Measurements from ENCODE around the gene GRIN2A. TPM values are rescaled to one million over a fixed set of nuclear protein-coding genes. Genes with fewer than 3 reads are reported as not detected.

GRIN2A gene
- total RNA-seq, 1 donor from 2014 or later, result 7.8 TPM

DNA sequence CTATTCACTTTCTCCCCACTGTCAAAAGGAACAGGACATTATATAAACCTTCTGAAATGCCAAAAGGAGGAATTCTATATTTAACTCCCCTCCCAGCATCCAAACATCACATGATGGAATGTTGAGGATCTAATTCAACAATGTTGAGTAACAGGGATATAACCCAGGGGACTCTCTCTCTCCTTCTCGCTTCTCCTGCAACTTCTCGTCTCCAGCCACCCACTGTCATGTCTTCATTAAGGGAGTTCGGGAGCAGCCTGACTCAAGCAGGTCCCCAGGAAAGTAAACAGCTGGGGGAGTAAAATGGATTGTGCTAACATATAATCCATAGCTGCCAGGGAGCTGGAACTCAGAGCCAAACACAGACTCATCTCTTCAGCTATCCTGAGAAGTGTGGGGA, 51.7 kb downstream of the GRIN2A start:
- peaks cover 0 to 24% of the 10 kb centered on the region in 2 donors for H3K4me1 ChIP-seq

DNA sequence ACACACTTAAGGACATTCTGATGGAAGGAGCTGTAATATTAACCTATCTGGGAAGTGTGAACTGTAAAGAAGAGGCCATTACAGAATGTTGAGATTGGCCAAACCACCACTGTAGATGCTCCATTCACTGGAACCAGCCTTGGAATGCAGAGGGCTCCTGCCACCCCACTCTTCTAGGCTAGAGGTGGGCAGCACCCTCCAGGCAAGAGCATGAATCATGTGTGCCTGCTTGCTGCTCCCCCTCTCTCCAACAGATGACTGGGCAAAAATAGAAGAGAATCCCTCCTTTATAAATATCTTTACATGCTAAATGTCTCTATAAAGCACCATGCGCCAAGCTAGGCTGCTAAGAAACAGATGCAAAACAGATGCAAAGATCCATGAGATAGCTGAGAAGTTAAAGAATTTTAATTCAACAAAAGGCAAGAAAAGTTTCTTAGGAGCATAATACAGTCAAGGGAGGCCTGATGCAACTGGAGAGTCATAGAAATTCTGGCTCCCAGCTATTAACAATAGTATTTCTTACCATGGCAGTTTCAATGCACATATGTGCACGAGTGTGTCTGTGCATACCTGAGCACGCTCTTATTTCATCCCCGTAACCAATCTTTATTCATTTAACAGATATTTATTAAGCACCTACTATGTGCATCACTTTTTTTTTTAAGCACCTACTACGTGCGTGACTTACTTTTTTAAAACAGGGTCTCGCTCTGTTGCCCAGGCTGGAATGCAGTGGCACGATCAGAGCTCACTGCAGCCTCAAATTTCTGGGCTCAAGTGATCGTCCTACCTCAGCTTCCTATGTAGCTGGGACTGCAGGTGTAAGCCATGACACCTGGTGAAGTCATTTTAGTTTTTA, 53.6 kb downstream of the GRIN2A start:
- peak in 1 of 2 donors; percentile 34 for DNase-seq (ENCODE audit: low spot score in 2 of 2)
- Histone ChIP-seq H3K4me1 (peaks cover 0 to 24% of the 10 kb centered on the region in 2 donors), H3K4me3 (no peak overlapping the region), H3K36me3 (no peaks in the 10 kb centered on the region), H3K27ac (no peak overlapping the region), H3K9me3 (no peaks in the 10 kb centered on the region), H3K27me3 (no peaks in the 10 kb centered on the region)
- TF ChIP-seq, protein P1, sequence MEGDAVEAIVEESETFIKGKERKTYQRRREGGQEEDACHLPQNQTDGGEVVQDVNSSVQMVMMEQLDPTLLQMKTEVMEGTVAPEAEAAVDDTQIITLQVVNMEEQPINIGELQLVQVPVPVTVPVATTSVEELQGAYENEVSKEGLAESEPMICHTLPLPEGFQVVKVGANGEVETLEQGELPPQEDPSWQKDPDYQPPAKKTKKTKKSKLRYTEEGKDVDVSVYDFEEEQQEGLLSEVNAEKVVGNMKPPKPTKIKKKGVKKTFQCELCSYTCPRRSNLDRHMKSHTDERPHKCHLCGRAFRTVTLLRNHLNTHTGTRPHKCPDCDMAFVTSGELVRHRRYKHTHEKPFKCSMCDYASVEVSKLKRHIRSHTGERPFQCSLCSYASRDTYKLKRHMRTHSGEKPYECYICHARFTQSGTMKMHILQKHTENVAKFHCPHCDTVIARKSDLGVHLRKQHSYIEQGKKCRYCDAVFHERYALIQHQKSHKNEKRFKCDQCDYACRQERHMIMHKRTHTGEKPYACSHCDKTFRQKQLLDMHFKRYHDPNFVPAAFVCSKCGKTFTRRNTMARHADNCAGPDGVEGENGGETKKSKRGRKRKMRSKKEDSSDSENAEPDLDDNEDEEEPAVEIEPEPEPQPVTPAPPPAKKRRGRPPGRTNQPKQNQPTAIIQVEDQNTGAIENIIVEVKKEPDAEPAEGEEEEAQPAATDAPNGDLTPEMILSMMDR (IDR thresholded peaks at IDR 0.05), result no peak
- intact Hi-C loops (cut with DNase I), result no loop called here

More for the DNA sequence above, 51.7 kb downstream of the GRIN2A start:
- Histone ChIP-seq H3K9me3 (no peaks in the 10 kb centered on the region), H3K27me3 (no peaks in the 10 kb centered on the region), H3K36me3 (no peaks in the 10 kb centered on the region), H3K27ac (peak overlapping the region; percentile 46 to 59), H3K4me3 (no peak overlapping the region)
- DNase-seq (ENCODE audit: low spot score in 2 of 2), result peak in 1 of 2 donors; percentile 44
- TF ChIP-seq, protein P1 (IDR thresholded peaks at IDR 0.05), result no peak
- intact Hi-C loops (cut with DNase I), result no loop called here

- Histone ChIP-seq H3K36me3 (no peaks in the 10 kb centered on the region), H3K4me3 (no peak overlapping the region), H3K27ac (peak overlapping the region; percentile 71 to 89), H3K4me1 (peaks cover 10 to 38% of the 10 kb centered on the region in 2 donors), H3K27me3 (no peaks in the 10 kb centered on the region), H3K9me3 (no peaks in the 10 kb centered on the region)
- DNase-seq (ENCODE audit: low spot score in 2 of 2), result peak in 1 of 2 donors; percentile 66
- intact Hi-C loops (cut with DNase I), result loop anchor here (2.0 kb wide), 1 partner anchor 42 kb away; no protein-coding TSS in a partner anchor
- TF ChIP-seq, protein P1 (IDR thresholded peaks at IDR 0.05), result no peak
These were observed 55.5 kb downstream of the GRIN2A start for GRCh38 chr16:10126686-10127085.

GRCh38 chr16:10123141-10123540, 59.1 kb downstream of the GRIN2A start:
- intact Hi-C loops (cut with DNase I), result loop anchor here (5.0 kb wide), 1 partner anchor 41 kb away; no protein-coding TSS in a partner anchor
- H3K9me3 ChIP-seq, result no peaks in the 10 kb centered on the region
- DNase-seq (ENCODE audit: low spot score in 2 of 2), result peak in 1 of 2 donors; percentile 61
- peak overlapping the region in 1 of 2 donors; percentile 2 for H3K27ac ChIP-seq
- no peaks in the 10 kb centered on the region for H3K27me3 ChIP-seq
- no peaks in the 10 kb centered on the region for H3K36me3 ChIP-seq
- TF ChIP-seq, protein P1 (IDR thresholded peaks at IDR 0.05), result no peak
- peaks cover 10 to 28% of the 10 kb centered on the region in 2 donors for H3K4me1 ChIP-seq
- peak overlapping the region in 1 of 2 donors; percentile 42 for H3K4me3 ChIP-seq

DNA sequence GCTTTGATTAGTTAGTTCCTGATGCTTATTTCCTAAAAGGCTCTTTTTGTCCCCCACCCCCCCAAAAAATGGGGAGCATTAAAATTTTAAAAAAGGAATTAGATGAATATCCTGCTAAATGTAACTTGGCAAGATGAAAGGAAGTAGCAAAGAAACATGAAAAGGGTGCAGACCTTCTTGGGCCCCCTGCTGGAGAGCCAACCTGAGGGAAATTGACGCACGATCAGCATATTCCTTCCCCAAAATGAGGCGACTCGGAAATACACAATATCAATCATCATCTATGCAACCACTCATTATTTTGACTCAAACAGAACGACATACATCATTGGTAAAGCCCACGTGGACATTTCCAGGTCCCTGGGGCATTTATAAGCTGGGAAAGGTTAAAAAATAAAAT, 59.7 kb downstream of the GRIN2A start:
- intact Hi-C loops (cut with DNase I), result loop anchor here (5.0 kb wide), 1 partner anchor 40 kb away; no protein-coding TSS in a partner anchor
- Histone ChIP-seq H3K27me3 (no peaks in the 10 kb centered on the region), H3K9me3 (no peaks in the 10 kb centered on the region), H3K4me1 (peaks cover 10 to 28% of the 10 kb centered on the region in 2 donors), H3K4me3 (peak overlapping the region; percentile 10 to 42), H3K27ac (peak overlapping the region in 1 of 2 donors; percentile 2), H3K36me3 (no peaks in the 10 kb centered on the region)
- DNase-seq (ENCODE audit: low spot score in 2 of 2), result no peak
- TF ChIP-seq, protein P1 (IDR thresholded peaks at IDR 0.05), result peak; percentile 9 to 39 (median 17)
